B cell (primary cell): ENCODE data around the gene NTM. TPM values are rescaled to one million over a fixed set of nuclear protein-coding genes. Genes with fewer than 3 reads are reported as not detected.

ENCODE experiments used
- ATAC-seq: fragments of 200-7000 bp; cut with Tn5 transposase; one replicate; pipeline ENCODE4 v1.10.0; 2021; ENCODE audit warnings: low read depth, mild to moderate bottlenecking, moderate number of reproducible peaks, moderate library complexity
- CTCF ChIA-PET: fragments of 350-600 bp; sonication (Branson Sonifier 250); formaldehyde crosslinking; loops from one replicate; lab custom pipeline; 2021; ENCODE audit warnings: antibody characterized with exemption, inconsistent platforms; lab: Charles Lee
- POLR2A ChIA-PET: fragments of 350-600 bp; sonication (Branson Sonifier 250); formaldehyde crosslinking; loops from one replicate; lab custom pipeline; 2021; ENCODE audit warnings: antibody characterized with exemption; lab: Charles Lee
- DNase-seq: peaks from one replicate; pipeline ENCODE4 v3.0.0; 2013
- H2AFZ ChIP-seq: 2 replicates; pipeline ENCODE4 v1.6.1; 2012; ENCODE audit warnings: mild to moderate bottlenecking, low read depth, low read length; ENCODE audit not compliant: insufficient read depth, poor library complexity, severe bottlenecking
- H3K27ac ChIP-seq, 2 donors: 1 replicate in 1 of 2; 2 replicates in 1 of 2; pipeline ENCODE4 v1.5.1; 2012 to 2013; ENCODE audit warnings: low read length in 2 of 2, mild to moderate bottlenecking in 2 of 2, moderate library complexity in 1 of 2
- H3K27me3 ChIP-seq, 4 experiments: fragments of 200-600 bp in 1 of 4; sonication (generic) in 1 of 4; replicated peaks in 1 of 4; 1 replicate in 2 of 4; 2 replicates in 2 of 4; pipeline versions ENCODE4 v1.6.1 to v1.7.0; 2013 to 2016; ENCODE audit warnings: low read length in 3 of 4, mild to moderate bottlenecking in 2 of 4, mixed read lengths in 1 of 4, moderate library complexity in 1 of 4; ENCODE audit not compliant: insufficient read depth in 4 of 4, control insufficient read depth in 3 of 4; ENCODE audit errors: control extremely low read depth in 1 of 4
- H3K36me3 ChIP-seq, 2 experiments: replicated peaks in 1 of 2; 1 replicate in 1 of 2; 2 replicates in 1 of 2; pipeline versions ENCODE4 v1.6.1 to v1.7.1; 2013; ENCODE audit warnings: low read length in 1 of 2; ENCODE audit not compliant: insufficient read depth in 2 of 2, control insufficient read depth in 1 of 2; ENCODE audit errors: control extremely low read depth in 1 of 2, extremely low read depth in 1 of 2
- H3K4me1 ChIP-seq, 2 donors: fragments of 200-600 bp in 1 of 2; sonication (generic) in 1 of 2; 1 replicate in 1 of 2; 2 replicates in 1 of 2; pipeline versions ENCODE4 v1.5.1 to v1.6.1; 2013 to 2017; ENCODE audit warnings: low read length in 2 of 2; ENCODE audit not compliant: control insufficient read depth in 2 of 2, insufficient read depth in 2 of 2
- H3K4me2 ChIP-seq: replicated peaks from 2 replicates; pipeline ENCODE3; 2012; ENCODE audit warnings: mild to moderate bottlenecking, low read depth, low read length; ENCODE audit not compliant: poor library complexity, severe bottlenecking
- H3K4me3 ChIP-seq, 5 experiments: fragments of 200-600 bp in 1 of 5; sonication (generic) in 1 of 5; 1 replicate in 3 of 5; 2 replicates in 2 of 5; pipeline versions ENCODE4 v1.5.1 to v1.7.0; 2011 to 2016; ENCODE audit warnings: low read length in 4 of 5, mild to moderate bottlenecking in 4 of 5, low read depth in 2 of 5, control low read depth in 1 of 5, moderate library complexity in 1 of 5; ENCODE audit not compliant: insufficient read depth in 1 of 5; ENCODE audit errors: control extremely low read depth in 1 of 5, extremely low read depth in 1 of 5
- H3K79me2 ChIP-seq: fragments of 200-600 bp; sonication (generic); one replicate; pipeline ENCODE4 v1.6.0; 2016; ENCODE audit warnings: low read length; ENCODE audit not compliant: control insufficient read depth, insufficient read depth
- H3K9ac ChIP-seq: fragments of 200-600 bp; sonication (generic); 2 replicates; pipeline ENCODE4 v1.6.1; 2017; ENCODE audit warnings: mild to moderate bottlenecking, low read length, moderate library complexity
- H3K9me3 ChIP-seq, 3 donors: one replicate each; pipeline versions ENCODE4 v1.6.1 to v1.7.1; 2013; ENCODE audit warnings: low read length in 2 of 3; ENCODE audit not compliant: control insufficient read depth in 2 of 3, insufficient read depth in 1 of 3; ENCODE audit errors: control extremely low read depth in 1 of 3
- H4K20me1 ChIP-seq: 2 replicates; pipeline ENCODE4 v1.6.0; 2012; ENCODE audit warnings: mild to moderate bottlenecking, low read length; ENCODE audit not compliant: insufficient read depth, control insufficient read depth, poor library complexity, severe bottlenecking
- H3K27ac Mint-ChIP-seq: one replicate; pipeline ENCODE4 v1.8.0; 2021; ENCODE audit warnings: mixed read lengths
- H3K27me3 Mint-ChIP-seq: one replicate; pipeline ENCODE4 v1.8.0; 2021; ENCODE audit warnings: mixed read lengths
- H3K4me1 Mint-ChIP-seq: one replicate; pipeline ENCODE4 v1.8.0; 2021; ENCODE audit warnings: mixed read lengths
- H3K4me3 Mint-ChIP-seq: one replicate; pipeline ENCODE4 v1.8.0; 2021; ENCODE audit warnings: mixed read lengths
- H3K9me3 Mint-ChIP-seq: one replicate; pipeline ENCODE4 v1.8.0; 2022; ENCODE audit warnings: mixed read lengths; ENCODE audit not compliant: insufficient read depth
- CTCF ChIP-seq: fragments of 200-600 bp; IDR thresholded peaks from one replicate; pipeline ENCODE4 v1.8.0; 2022; ENCODE audit warnings: antibody characterized with exemption, mild to moderate bottlenecking
- EZH2 ChIP-seq: IDR thresholded peaks from 2 replicates; pipeline ENCODE4 v1.6.1; 2012; ENCODE audit warnings: borderline replicate concordance, low read depth, mild to moderate bottlenecking, moderate library complexity, low read length; ENCODE audit not compliant: insufficient read depth, poor library complexity, severe bottlenecking
- WGBS: methylation state at CpG from one replicate; pipeline ENCODE4 v1.1.5; 2013; ENCODE audit warnings: missing lambda C conversion rate; ENCODE audit not compliant: insufficient coverage; 5-methylcytosine and 5-hydroxymethylcytosine counted together
- intact Hi-C: fragments of 100-400 bp; cut with micrococcal nuclease; formaldehyde crosslinking; loops from one replicate; pipeline ENCODE4 v1.10.0; 2022
- polyA plus RNA-seq: library from polyadenylated mRNA; depleted of rRNA; stranded (reverse); fragments of >200 nt; gene quantifications from 2 replicates; pipeline ENCODE4 v1.2.3, GENCODE V29; 2012
- total RNA-seq, 2 donors: library from RNA; stranded (reverse); fragments of 120-200 nt in 1 of 2; gene quantifications; 1 replicate in 1 of 2; 2 replicates in 1 of 2; pipeline versions ENCODE4 v1.2.3 to v1.2.4, GENCODE V29; 2013 to 2022

The NTM gene
- total and polyA plus RNA-seq, 2 donors (not counting 1 experiment from before 2014, with no cell fraction given), result not detected

- intact Hi-C loops, result no loop called here
- DNase-seq (no peak), ATAC-seq (no peak)
- Mint-ChIP-seq H3K27me3 (no peaks in the 10 kb centered on the region), H3K4me1 (no peaks in the 10 kb centered on the region), H3K9me3 (peaks cover 2% of the 10 kb centered on the region), H3K27ac (no peak overlapping the region), H3K4me3 (no peak overlapping the region)
- TF ChIP-seq EZH2, result no peak
- no peak for TF ChIP-seq CTCF
- no peak overlapping the region for H3K4me2 ChIP-seq
- H3K79me2 ChIP-seq, result no peaks in the 10 kb centered on the region
- no peaks in the 10 kb centered on the region for H3K27me3 ChIP-seq
- H3K4me3 ChIP-seq, result no peak overlapping the region
- H3K4me1 ChIP-seq, result no peaks in the 10 kb centered on the region
- H3K27ac ChIP-seq, result no peak overlapping the region
- H3K9ac ChIP-seq, result no peak overlapping the region
- CTCF ChIA-PET, result no interaction called here
- peaks cover 0 to 19% (median 0%) of the 10 kb centered on the region in 3 donors for H3K9me3 ChIP-seq
- H3K36me3 ChIP-seq, result no peaks in the 10 kb centered on the region
- POLR2A ChIA-PET, result no interaction called here
- no peaks in the 10 kb centered on the region for H4K20me1 ChIP-seq
- WGBS, result 82% methylated on average over 7 of the region's 7 CpGs
- H2AFZ ChIP-seq, result no peak overlapping the region
These were observed 425.7 kb downstream of the NTM start for GRCh38 chr11:131796089-131796488.

- WGBS, result 90% methylated on average over 4 of the region's 5 CpGs
- no peaks in the 10 kb centered on the region for H3K36me3 ChIP-seq
- H3K4me3 Mint-ChIP-seq, result no peak overlapping the region
- ATAC-seq, result no peak
- no peak for DNase-seq
- no peaks in the 10 kb centered on the region for H4K20me1 ChIP-seq
- H3K27ac Mint-ChIP-seq, result no peak overlapping the region
- H3K79me2 ChIP-seq, result no peaks in the 10 kb centered on the region
- ChIA-PET POLR2A (no interaction called here), CTCF (no interaction called here)
- intact Hi-C loops, result no loop called here
- H3K9me3 ChIP-seq, result peaks cover 0 to 19% (median 0%) of the 10 kb centered on the region in 3 donors
- H3K27me3 ChIP-seq, result no peaks in the 10 kb centered on the region
- H3K4me2 ChIP-seq, result no peak overlapping the region
- H3K27ac ChIP-seq, result no peak overlapping the region
- H3K4me3 ChIP-seq, result no peak overlapping the region
- peaks cover 2% of the 10 kb centered on the region for H3K9me3 Mint-ChIP-seq
- no peak overlapping the region for H3K9ac ChIP-seq
- H3K27me3 Mint-ChIP-seq, result no peaks in the 10 kb centered on the region
- TF ChIP-seq EZH2, result no peak
- TF ChIP-seq CTCF, result no peak
- H3K4me1 ChIP-seq, result no peaks in the 10 kb centered on the region
- no peaks in the 10 kb centered on the region for H3K4me1 Mint-ChIP-seq
- H2AFZ ChIP-seq, result no peak overlapping the region
These were observed 426.1 kb downstream of the NTM start for GRCh38 chr11:131796541-131796940.
